GM23338 (cell line): ENCODE data around the gene MUCL3. TPM values are rescaled to one million over a fixed set of nuclear protein-coding genes. Genes with fewer than 3 reads are reported as not detected.

Experiments
- ATAC-seq: fragments of 200-7000 bp; cut with Tn5 transposase; 3 replicates; pipeline ENCODE4 v1.9.1; 2020
- DNase-seq: peaks from one replicate; pipeline ENCODE4 v3.0.0-alpha.2; 2015; ENCODE audit warnings: low spot score
- H2AFZ ChIP-seq: fragments of 200-600 bp; sonication (generic); 2 replicates; pipeline ENCODE4 v1.8.0; 2016; ENCODE audit warnings: antibody characterized with exemption, mild to moderate bottlenecking, moderate library complexity
- H3F3A ChIP-seq: fragments of 200-600 bp; sonication (generic); replicated peaks from 2 replicates; pipeline ENCODE4 v1.8.0; 2017; ENCODE audit warnings: antibody characterized with exemption, mixed run types, low read depth
- H3K27ac ChIP-seq: fragments of 200-600 bp; sonication (generic); 2 replicates; pipeline ENCODE4 v1.6.1; 2016; ENCODE audit warnings: low read depth
- H3K27me3 ChIP-seq: fragments of 200-600 bp; sonication (generic); 2 replicates; pipeline ENCODE4 v1.8.0; 2016; ENCODE audit warnings: mild to moderate bottlenecking, mixed run types, moderate library complexity; ENCODE audit not compliant: insufficient read depth
- H3K36me3 ChIP-seq: fragments of 200-600 bp; sonication (generic); 2 replicates; pipeline ENCODE4 v1.8.0; 2016; ENCODE audit warnings: mild to moderate bottlenecking; ENCODE audit not compliant: insufficient read depth
- H3K4me1 ChIP-seq: fragments of 200-600 bp; sonication (generic); 2 replicates; pipeline ENCODE4 v1.8.0; 2016; ENCODE audit warnings: mild to moderate bottlenecking, moderate library complexity; ENCODE audit not compliant: insufficient read depth
- H3K4me2 ChIP-seq: fragments of 200-600 bp; sonication (generic); 2 replicates; pipeline ENCODE4 v1.7.1; 2017; ENCODE audit warnings: mixed run types
- H3K4me3 ChIP-seq: fragments of 200-600 bp; sonication (generic); 2 replicates; pipeline ENCODE4 v1.6.1; 2016; ENCODE audit warnings: mixed run types
- H3K79me2 ChIP-seq: fragments of 200-600 bp; sonication (generic); replicated peaks from 2 replicates; pipeline ENCODE4 v1.8.0; 2017; ENCODE audit warnings: mild to moderate bottlenecking; ENCODE audit not compliant: insufficient read depth
- H3K9me2 ChIP-seq: fragments of 200-600 bp; sonication (generic); 2 replicates; pipeline ENCODE4 v1.8.0; 2017; ENCODE audit not compliant: insufficient read depth
- H4K20me1 ChIP-seq: fragments of 200-600 bp; sonication (generic); replicated peaks from 2 replicates; pipeline ENCODE4 v1.8.0; 2017; ENCODE audit warnings: mild to moderate bottlenecking; ENCODE audit not compliant: insufficient read depth
- H3K27ac Mint-ChIP-seq: 2 replicates; pipeline ENCODE4 v1.8.0; 2020; ENCODE audit warnings: inconsistent platforms, mild to moderate bottlenecking, moderate library complexity, mixed read lengths
- H3K27me3 Mint-ChIP-seq: 3 replicates; pipeline ENCODE4 v1.8.0; 2022; ENCODE audit warnings: low read depth, mild to moderate bottlenecking, moderate library complexity, mixed read lengths, inconsistent platforms; ENCODE audit not compliant: insufficient read depth, poor library complexity
- H3K36me3 Mint-ChIP-seq: 3 replicates; pipeline ENCODE4 v1.8.0; 2021; ENCODE audit warnings: low read depth, mild to moderate bottlenecking, inconsistent platforms, moderate library complexity, mixed read lengths
- H3K4me1 Mint-ChIP-seq: 3 replicates; pipeline ENCODE4 v1.8.0; 2020; ENCODE audit warnings: mild to moderate bottlenecking, inconsistent platforms, mixed read lengths
- H3K4me3 Mint-ChIP-seq: 3 replicates; pipeline ENCODE4 v1.8.0; 2021; ENCODE audit warnings: moderate library complexity, mild to moderate bottlenecking, inconsistent platforms, mixed read lengths
- H3K9me3 Mint-ChIP-seq: 3 replicates; pipeline ENCODE4 v1.8.0; 2020; ENCODE audit warnings: moderate library complexity, mild to moderate bottlenecking, inconsistent platforms, mixed read lengths
- CTCF ChIP-seq, 2 experiments: fragments of 200-600 bp in 1 of 2; sonication (generic) in 1 of 2; conservative IDR thresholded peaks; 2 replicates each; pipeline versions ENCODE4 v1.5.1 to v1.6.1; 2016 to 2017; ENCODE audit warnings: antibody characterized with exemption in 2 of 2, low read depth in 2 of 2, mild to moderate bottlenecking in 2 of 2, moderate library complexity in 1 of 2
- ZNF462 ChIP-seq: fragments of 250-450 bp; sonication (Bioruptor Pico); IDR thresholded peaks from 2 replicates; pipeline ENCODE4 v1.5.0; 2020; ENCODE audit warnings: mild to moderate bottlenecking, moderate library complexity
- polyA plus RNA-seq: library from polyadenylated mRNA; unstranded; fragments of >200 nt; fragmentation: Nextera tagmentation; extraction: Ambion mirVana; gene quantifications from 2 replicates; pipeline ENCODE4 v1.2.1, GENCODE V29; 2016
- total RNA-seq: library from RNA; depleted of rRNA; stranded (reverse); fragments of >200 nt; shearing (Covaris generic); gene quantifications from 2 replicates; pipeline ENCODE4 v1.2.3, GENCODE V29; 2014

MUCL3 gene
- total and polyA plus RNA-seq, 2 experiments from 2014 or later: 0.32 TPM; not detected in 1

DNA sequence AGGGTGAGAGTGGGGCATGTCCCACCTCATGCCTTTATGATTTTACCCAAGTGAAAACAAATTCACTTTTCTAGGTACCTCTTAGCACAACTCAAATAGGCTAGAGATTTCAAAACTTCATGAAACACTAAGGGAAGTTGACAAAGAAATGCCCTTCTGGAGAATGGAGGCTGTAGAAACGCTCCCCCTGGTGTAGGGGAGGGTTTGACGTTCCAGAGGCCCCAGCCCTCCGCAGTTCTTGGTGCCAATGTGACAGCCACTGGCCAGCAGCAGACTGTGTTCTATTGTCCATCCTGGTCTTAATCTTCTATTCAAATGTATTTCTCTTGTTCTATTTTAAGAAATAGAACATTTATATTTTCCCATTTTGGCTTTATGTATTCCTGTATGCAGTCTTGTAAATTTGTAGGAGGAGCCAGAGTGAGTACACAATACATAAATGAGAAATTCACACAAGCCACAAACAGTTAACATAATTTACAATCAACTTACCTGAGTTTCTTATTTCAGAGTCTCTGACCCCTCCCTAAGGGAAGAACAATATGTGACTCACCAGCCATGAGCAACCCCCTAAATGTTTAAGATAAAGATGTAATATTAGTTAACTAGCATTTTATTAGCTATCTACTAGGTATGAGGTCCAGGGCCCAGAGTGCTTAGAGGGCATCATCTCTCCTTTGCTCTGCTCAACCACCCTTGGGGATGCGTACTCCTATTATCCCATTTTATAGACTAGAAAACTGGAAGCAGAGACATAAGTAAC is 33.9 kb downstream of the MUCL3 start:
- Histone ChIP-seq H4K20me1 (no peaks in the 10 kb centered on the region), H3K36me3 (no peaks in the 10 kb centered on the region), H3K4me2 (no peak overlapping the region), H3K79me2 (no peaks in the 10 kb centered on the region), H3K4me3 (no peak overlapping the region), H3F3A (no peaks in the 10 kb centered on the region), H3K27ac (no peak overlapping the region), H3K4me1 (no peaks in the 10 kb centered on the region), H2AFZ (no peak overlapping the region), H3K27me3 (no peaks in the 10 kb centered on the region), H3K9me2 (0 out of 2 replicates have a peak, but pooled peaks cover 6% of the 10 kb centered on the region)
- peaks cover 10% of the 10 kb centered on the region for H3K4me1 Mint-ChIP-seq
- TF ChIP-seq CTCF (conservative IDR thresholded peaks at IDR 0.05; ENCODE audit: low read depth in 2 of 2) (peak; percentile 23 to 43; a peak in 2 of 4 replicates), ZNF462 (no peak)
- H3K9me3 Mint-ChIP-seq: no peaks in the 10 kb centered on the region
- H3K4me3 Mint-ChIP-seq: no peak overlapping the region
- DNase-seq: peak; percentile 38
- peak; percentile 72 for ATAC-seq
- H3K27me3 Mint-ChIP-seq: peaks cover 3% of the 10 kb centered on the region
- no peaks in the 10 kb centered on the region for H3K36me3 Mint-ChIP-seq
- H3K27ac Mint-ChIP-seq: no peak overlapping the region
